ENCODE data around the gene CHST11.

The CHST11 gene

DNA sequence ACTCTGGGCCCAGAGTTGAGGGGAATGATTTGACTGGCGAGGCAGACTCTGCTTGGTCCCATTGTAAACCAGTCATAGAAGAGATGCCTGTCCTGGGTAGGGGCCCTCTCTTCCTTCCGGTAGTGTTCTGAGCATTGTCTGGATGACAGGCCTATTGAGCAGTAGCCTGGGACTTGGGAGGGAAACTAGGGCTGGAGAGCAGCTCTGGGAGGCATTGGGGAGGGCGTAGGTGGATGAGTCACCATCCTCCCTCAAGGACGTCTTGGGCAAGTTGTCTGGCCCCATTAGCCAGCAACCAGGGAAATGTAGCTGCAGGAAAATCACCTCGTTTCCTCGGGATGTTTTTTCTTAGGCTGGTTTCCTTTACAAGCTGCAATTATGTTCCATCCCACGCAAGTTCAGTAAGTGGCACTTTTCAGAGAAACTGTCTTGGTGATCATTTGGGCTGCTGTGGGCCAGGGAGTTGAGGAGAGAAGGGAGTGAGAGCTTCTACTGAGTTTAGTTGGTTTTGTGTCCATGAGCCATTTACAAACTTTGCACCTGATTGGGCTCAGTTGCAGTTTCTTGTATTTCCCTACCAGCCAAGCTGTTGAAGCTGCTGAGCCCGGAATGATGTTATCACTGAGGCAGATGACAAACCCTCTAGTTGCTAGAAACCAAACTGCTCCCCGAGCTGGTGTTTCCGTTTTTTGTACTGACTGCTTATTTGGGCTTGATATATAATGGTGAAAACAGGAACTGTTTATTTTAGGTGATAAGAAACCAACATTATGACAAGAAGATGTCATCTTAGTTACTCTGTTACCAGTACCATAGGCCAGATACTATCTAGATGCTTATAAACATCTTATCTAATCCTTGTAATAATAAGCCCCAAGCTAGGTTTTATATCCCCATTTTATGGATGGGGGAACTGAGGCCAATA, 147.6 kb downstream of the CHST11 start:
- TF ChIP-seq, protein P1, sequence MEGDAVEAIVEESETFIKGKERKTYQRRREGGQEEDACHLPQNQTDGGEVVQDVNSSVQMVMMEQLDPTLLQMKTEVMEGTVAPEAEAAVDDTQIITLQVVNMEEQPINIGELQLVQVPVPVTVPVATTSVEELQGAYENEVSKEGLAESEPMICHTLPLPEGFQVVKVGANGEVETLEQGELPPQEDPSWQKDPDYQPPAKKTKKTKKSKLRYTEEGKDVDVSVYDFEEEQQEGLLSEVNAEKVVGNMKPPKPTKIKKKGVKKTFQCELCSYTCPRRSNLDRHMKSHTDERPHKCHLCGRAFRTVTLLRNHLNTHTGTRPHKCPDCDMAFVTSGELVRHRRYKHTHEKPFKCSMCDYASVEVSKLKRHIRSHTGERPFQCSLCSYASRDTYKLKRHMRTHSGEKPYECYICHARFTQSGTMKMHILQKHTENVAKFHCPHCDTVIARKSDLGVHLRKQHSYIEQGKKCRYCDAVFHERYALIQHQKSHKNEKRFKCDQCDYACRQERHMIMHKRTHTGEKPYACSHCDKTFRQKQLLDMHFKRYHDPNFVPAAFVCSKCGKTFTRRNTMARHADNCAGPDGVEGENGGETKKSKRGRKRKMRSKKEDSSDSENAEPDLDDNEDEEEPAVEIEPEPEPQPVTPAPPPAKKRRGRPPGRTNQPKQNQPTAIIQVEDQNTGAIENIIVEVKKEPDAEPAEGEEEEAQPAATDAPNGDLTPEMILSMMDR (IDR thresholded peaks at IDR 0.05; ENCODE audit: low read depth, low read length): no peak
- no peak overlapping the region for H3K4me3 ChIP-seq (ENCODE audit: low read depth, low read length)

DNA sequence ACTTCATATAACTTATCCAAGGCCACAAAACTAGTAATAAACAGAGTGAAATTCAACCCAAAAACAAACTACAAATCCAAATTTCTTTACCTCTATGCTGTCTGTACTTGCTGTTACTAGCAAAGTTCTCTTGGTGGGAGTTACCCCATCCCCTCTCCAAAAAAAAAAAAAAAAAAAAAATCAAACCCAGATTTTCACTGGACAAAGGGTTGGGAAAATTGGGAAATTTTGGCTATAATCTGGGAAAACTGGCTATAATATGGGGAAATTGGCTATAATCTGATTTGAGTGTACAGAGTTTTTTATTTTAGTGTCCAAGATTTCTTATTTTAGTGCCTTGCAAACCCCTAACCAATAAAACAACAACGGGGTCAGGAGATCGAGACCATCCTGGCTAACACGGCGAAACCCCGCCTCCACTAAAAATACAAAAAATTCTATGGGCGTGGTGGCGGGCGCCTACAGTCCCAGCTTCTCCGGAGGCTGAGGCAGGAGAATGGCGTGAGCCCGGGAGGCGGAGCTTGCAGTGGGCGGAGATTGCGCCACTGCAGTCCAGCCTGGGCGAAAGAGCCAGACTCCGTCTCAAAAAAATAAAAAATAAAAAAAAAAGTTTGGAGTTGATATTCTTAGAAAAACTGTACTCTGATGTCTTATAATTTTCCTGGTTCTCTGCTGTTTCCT, 148.4 kb downstream of the CHST11 start:
- no peak overlapping the region for H3K4me3 ChIP-seq (ENCODE audit: low read depth, low read length)
- TF ChIP-seq, protein P1 (IDR thresholded peaks at IDR 0.05; ENCODE audit: low read depth, low read length): no peak

DNA sequence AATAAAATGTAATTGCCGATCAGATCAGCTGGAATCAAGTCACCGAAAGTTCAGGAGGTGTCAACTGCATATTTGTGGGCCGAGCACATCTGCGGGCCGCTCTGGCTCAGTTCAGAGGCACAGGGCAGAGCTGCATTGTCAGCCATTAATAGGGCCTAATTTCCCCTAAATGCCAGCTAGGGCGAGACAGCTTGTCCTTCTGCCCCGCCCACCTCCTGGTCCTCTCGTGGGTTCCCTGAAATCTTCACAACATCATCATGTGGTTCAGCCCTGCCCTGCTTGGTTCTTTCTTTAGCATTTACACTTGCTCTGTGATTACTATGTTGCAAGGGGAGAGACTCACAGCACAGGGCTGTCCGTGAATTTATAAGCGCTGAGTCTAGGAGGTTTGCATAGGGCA, 148.9 kb downstream of the CHST11 start:
- H3K4me3 ChIP-seq (ENCODE audit: low read depth, low read length): no peak overlapping the region
- TF ChIP-seq, protein P1 (IDR thresholded peaks at IDR 0.05; ENCODE audit: low read depth, low read length): no peak

DNA sequence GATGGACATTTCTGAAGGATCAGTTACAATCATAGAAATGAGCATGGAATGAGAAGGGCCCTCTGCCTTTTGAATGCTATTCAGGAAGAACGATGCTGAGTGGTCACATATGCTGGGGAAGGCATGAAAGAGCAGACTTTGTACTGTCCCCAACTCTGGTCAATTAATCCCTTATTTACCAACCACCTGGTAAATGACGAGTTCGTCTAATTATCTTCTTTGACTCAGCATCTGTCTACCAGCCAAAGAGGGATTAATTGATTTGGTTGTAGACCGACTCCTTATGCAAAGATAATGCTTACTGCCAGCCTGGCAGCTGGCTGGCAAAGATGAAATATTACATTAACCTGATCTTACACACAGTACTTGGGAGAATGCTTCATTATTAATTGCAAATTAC, 152.2 kb downstream of the CHST11 start:
- H3K4me3 ChIP-seq (ENCODE audit: low read depth, low read length): no peak overlapping the region
- TF ChIP-seq, protein P1 (IDR thresholded peaks at IDR 0.05; ENCODE audit: low read depth, low read length): no peak

DNA sequence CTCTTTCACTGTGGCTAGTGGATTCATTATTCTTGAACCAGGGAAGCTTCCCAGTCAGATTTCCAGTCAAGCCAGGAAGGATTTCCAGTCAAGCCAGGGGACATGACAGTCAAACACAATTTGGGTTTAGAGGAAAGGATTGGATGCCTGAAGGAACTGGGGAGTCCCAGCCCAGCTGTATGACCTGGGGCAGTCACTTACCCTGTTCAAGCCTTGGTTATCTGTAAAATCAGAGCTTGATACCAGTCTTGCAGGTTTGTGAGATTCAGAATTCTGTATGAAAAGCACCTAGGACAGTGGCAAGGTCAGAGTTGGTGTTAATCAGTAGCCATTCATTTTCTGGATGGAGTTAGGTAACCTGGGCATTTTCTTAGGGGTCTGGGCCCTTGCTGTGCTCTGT, 152.7 kb downstream of the CHST11 start:
- H3K4me3 ChIP-seq (ENCODE audit: low read depth, low read length): no peak overlapping the region
- TF ChIP-seq, protein P1 (IDR thresholded peaks at IDR 0.05; ENCODE audit: low read depth, low read length): no peak

DNA sequence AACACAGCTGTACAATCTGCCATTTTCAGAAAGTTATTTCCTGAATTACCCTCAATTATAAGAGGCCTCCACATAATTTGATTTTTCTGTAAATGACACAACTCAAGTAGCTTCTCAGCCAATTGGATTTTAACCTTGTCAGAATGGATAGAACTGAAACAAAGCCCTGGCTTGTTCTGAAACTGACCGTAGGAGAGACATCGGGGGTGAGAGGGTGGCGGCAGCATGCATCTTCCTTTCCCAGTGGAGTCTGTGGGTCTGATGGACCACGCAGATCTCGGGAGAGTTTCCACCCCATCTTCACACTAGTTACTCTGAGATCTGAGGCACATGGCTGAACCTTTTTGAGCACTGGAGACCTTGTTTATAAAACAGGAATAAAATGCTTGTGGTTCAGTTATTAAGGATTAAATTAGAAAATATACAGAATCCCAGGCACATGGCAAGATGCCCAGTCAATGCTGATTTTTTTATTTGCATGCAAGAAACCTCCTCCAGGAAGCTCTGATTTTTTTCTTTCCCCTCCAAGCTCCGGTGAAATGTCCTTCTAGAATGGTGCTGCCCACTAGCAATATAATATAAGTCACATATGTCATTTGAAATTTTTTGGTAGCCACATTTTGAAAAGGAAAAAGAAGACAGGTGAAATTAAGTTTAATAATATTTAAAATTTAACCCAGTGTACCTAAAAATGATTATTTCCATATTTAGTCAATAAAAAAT, 153.9 kb downstream of the CHST11 start:
- TF ChIP-seq, protein P1 (IDR thresholded peaks at IDR 0.05; ENCODE audit: low read depth, low read length): no peak
- no peak overlapping the region for H3K4me3 ChIP-seq (ENCODE audit: low read depth, low read length)
